H1 (cell line): ENCODE data around the gene ROR1. TPM values are rescaled to one million over a fixed set of nuclear protein-coding genes. Genes with fewer than 3 reads are reported as not detected.

ENCODE experiments used
- CTCF ChIA-PET: fragments of 300-600 bp; sonication (Branson Sonifier 250); formaldehyde crosslinking; loops from one replicate; lab custom pipeline; 2021; ENCODE audit not compliant: partially characterized antibody; lab: Charles Lee
- POLR2A ChIA-PET: fragments of 300-600 bp; sonication (Branson Sonifier 250); formaldehyde crosslinking; loops from one replicate; lab custom pipeline; 2021; ENCODE audit warnings: inconsistent platforms; ENCODE audit not compliant: partially characterized antibody; lab: Charles Lee
- DNase-seq, 2 experiments: peaks; one replicate each; pipeline versions ENCODE4 v3.0.0 to v3.0.0-alpha.2; 2010 to 2022; ENCODE audit warnings: low spot score in 2 of 2, low read depth in 1 of 2, mixed read lengths in 1 of 2
- FAIRE-seq: peaks from 2 replicates; lab custom pipeline; 2011; peaks lifted over from hg19 to GRCh38; lab: Jason Lieb, UNC
- H2AFZ ChIP-seq: 2 replicates; pipeline ENCODE4 v1.8.1; 2012; ENCODE audit warnings: low read length, inconsistent platforms
- H2AK5ac ChIP-seq: 2 replicates; pipeline ENCODE4 v1.6.1; 2013; ENCODE audit warnings: low read depth, low read length
- H2BK120ac ChIP-seq: replicated peaks from 2 replicates; pipeline ENCODE3; 2013; ENCODE audit warnings: low read depth, low read length, inconsistent platforms
- H2BK12ac ChIP-seq: 2 replicates; pipeline ENCODE4 v1.6.1; 2013; ENCODE audit warnings: low read depth, low read length
- H2BK15ac ChIP-seq: 2 replicates; pipeline ENCODE4 v1.6.1; 2013; ENCODE audit warnings: low read length
- H2BK20ac ChIP-seq: 2 replicates; pipeline ENCODE4 v1.6.1; 2013; ENCODE audit warnings: low read length
- H2BK5ac ChIP-seq: 2 replicates; pipeline ENCODE4 v1.6.1; 2013; ENCODE audit warnings: low read depth, low read length
- H3K14ac ChIP-seq: 2 replicates; pipeline ENCODE4 v1.6.1; 2013; ENCODE audit warnings: inconsistent platforms; ENCODE audit not compliant: insufficient read length
- H3K18ac ChIP-seq: 2 replicates; pipeline ENCODE4 v1.6.1; 2013; ENCODE audit warnings: low read length; ENCODE audit errors: extremely low read depth
- H3K23ac ChIP-seq: 2 replicates; pipeline ENCODE4 v1.6.1; 2013; ENCODE audit warnings: inconsistent platforms; ENCODE audit not compliant: insufficient read length
- H3K23me2 ChIP-seq: 2 replicates; pipeline ENCODE4 v1.6.1; 2013; ENCODE audit warnings: low read depth, low read length
- H3K27ac ChIP-seq: 2 replicates; pipeline ENCODE4 v1.6.1; 2011; ENCODE audit warnings: low read depth, low read length, inconsistent platforms
- H3K27me3 ChIP-seq, 4 experiments: replicated peaks in 1 of 4; 1 replicate in 1 of 4; 2 replicates in 3 of 4; pipeline versions ENCODE4 v1.6.1 to v1.8.1; 2011 to 2013; ENCODE audit warnings: low read length in 3 of 4, mild to moderate bottlenecking in 3 of 4, inconsistent platforms in 2 of 4, mixed read lengths in 2 of 4, moderate library complexity in 1 of 4; ENCODE audit not compliant: control insufficient read depth in 3 of 4, insufficient read depth in 3 of 4; ENCODE audit errors: extremely low read depth in 1 of 4
- H3K36me3 ChIP-seq, 4 experiments: 2 replicates each; pipeline versions ENCODE4 v1.6.1 to v1.8.1; 2011 to 2013; ENCODE audit warnings: mild to moderate bottlenecking in 4 of 4, low read length in 3 of 4, moderate library complexity in 2 of 4, control low read depth in 1 of 4, inconsistent platforms in 1 of 4; ENCODE audit not compliant: insufficient read depth in 4 of 4, control insufficient read depth in 2 of 4
- H3K4ac ChIP-seq: replicated peaks from 2 replicates; pipeline ENCODE3; 2013; ENCODE audit warnings: low read length, low read depth, mixed read lengths, inconsistent platforms; ENCODE audit not compliant: insufficient read length
- H3K4me1 ChIP-seq, 4 experiments: replicated peaks in 1 of 4; 1 replicate in 1 of 4; 2 replicates in 3 of 4; pipeline versions ENCODE4 v1.6.1 to v1.8.1; 2011 to 2013; ENCODE audit warnings: low read length in 3 of 4, inconsistent platforms in 2 of 4, mixed read lengths in 1 of 4; ENCODE audit not compliant: insufficient read depth in 4 of 4, control insufficient read depth in 3 of 4
- H3K4me2 ChIP-seq, 2 experiments: 2 replicates each; pipeline versions ENCODE4 v1.6.1 to v1.8.1; 2011 to 2013; ENCODE audit warnings: low read depth in 2 of 2, low read length in 2 of 2, control low read depth in 1 of 2, inconsistent platforms in 1 of 2, mild to moderate bottlenecking in 1 of 2; ENCODE audit not compliant: insufficient read depth in 1 of 2
- H3K4me3 ChIP-seq, 4 experiments: fragments of 200-600, 300-600 bp in 1 of 4; sonication (generic), shearing (Covaris generic), sonication (Bioruptor Twin) in 1 of 4; 2 replicates each; pipeline versions ENCODE4 v1.5.1 to v1.8.1; 2011 to 2016; ENCODE audit warnings: low read length in 4 of 4, low read depth in 3 of 4, control low read depth in 2 of 4, inconsistent platforms in 2 of 4, mild to moderate bottlenecking in 2 of 4, mixed read lengths in 1 of 4, moderate library complexity in 1 of 4; ENCODE audit not compliant: insufficient read depth in 2 of 4; ENCODE audit errors: extremely low read depth in 1 of 4
- H3K56ac ChIP-seq: replicated peaks from 2 replicates; pipeline ENCODE3; 2013; ENCODE audit warnings: low read depth, mild to moderate bottlenecking, mixed read lengths, low read length, inconsistent platforms; ENCODE audit not compliant: insufficient read length
- H3K79me1 ChIP-seq: 2 replicates; pipeline ENCODE4 v1.6.1; 2013; ENCODE audit warnings: low read depth, low read length, control low read depth
- H3K79me2 ChIP-seq, 2 experiments: 2 replicates each; pipeline versions ENCODE4 v1.6.1 to v1.8.1; 2012 to 2013; ENCODE audit warnings: low read length in 2 of 2, mild to moderate bottlenecking in 2 of 2, inconsistent platforms in 1 of 2; ENCODE audit not compliant: insufficient read depth in 2 of 2, control insufficient read depth in 1 of 2
- H3K9ac ChIP-seq, 4 experiments: replicated peaks in 1 of 4; 1 replicate in 1 of 4; 2 replicates in 3 of 4; pipeline versions ENCODE4 v1.6.1 to v1.8.1; 2011 to 2013; ENCODE audit warnings: low read depth in 3 of 4, low read length in 3 of 4, control low read depth in 2 of 4, mild to moderate bottlenecking in 2 of 4, moderate library complexity in 2 of 4, inconsistent platforms in 1 of 4; ENCODE audit errors: extremely low read depth in 1 of 4
- H3K9me3 ChIP-seq, 2 experiments: 2 replicates each; pipeline versions ENCODE4 v1.6.1 to v1.8.1; 2012 to 2013; ENCODE audit warnings: mild to moderate bottlenecking in 2 of 2, moderate library complexity in 2 of 2, control low read depth in 1 of 2, inconsistent platforms in 1 of 2, low read depth in 1 of 2, low read length in 1 of 2, mixed read lengths in 1 of 2; ENCODE audit not compliant: insufficient read depth in 2 of 2
- H4K20me1 ChIP-seq, 2 experiments: replicated peaks in 1 of 2; 2 replicates each; pipeline versions ENCODE3 to v1.8.1; 2011 to 2013; ENCODE audit warnings: inconsistent platforms in 2 of 2, low read length in 2 of 2, mild to moderate bottlenecking in 1 of 2; ENCODE audit not compliant: insufficient read depth in 2 of 2, control insufficient read depth in 1 of 2
- H4K5ac ChIP-seq: 2 replicates; pipeline ENCODE4 v1.6.1; 2013; ENCODE audit warnings: low read length, low read depth, mixed read lengths, inconsistent platforms; ENCODE audit not compliant: insufficient read length
- H4K8ac ChIP-seq: 2 replicates; pipeline ENCODE4 v1.8.0; 2013; ENCODE audit warnings: mild to moderate bottlenecking, moderate library complexity, low read length, inconsistent platforms; ENCODE audit not compliant: insufficient read depth; ENCODE audit errors: extremely low read depth
- H4K91ac ChIP-seq: replicated peaks from 2 replicates; pipeline ENCODE3; 2013; ENCODE audit warnings: low read length, mixed read lengths, inconsistent platforms; ENCODE audit not compliant: insufficient read length
- CHD1 ChIP-seq: IDR thresholded peaks from 2 replicates; pipeline ENCODE4 v1.6.1; 2012; ENCODE audit warnings: low read depth, low read length, improper control_type of control experiment
- EZH2 ChIP-seq: fragments of 200-600 bp; sonication (generic); IDR thresholded peaks from 2 replicates; pipeline ENCODE4 v1.7.1; 2012; ENCODE audit warnings: low read depth, mild to moderate bottlenecking, moderate library complexity, low read length, inconsistent platforms; ENCODE audit not compliant: severe bottlenecking
- GABPA ChIP-seq: IDR thresholded peaks from 2 replicates; pipeline ENCODE4 v1.6.1; 2011; ENCODE audit warnings: mild to moderate bottlenecking, low read length, moderate library complexity, borderline replicate concordance; ENCODE audit not compliant: insufficient read depth
- JUN ChIP-seq: IDR thresholded peaks from 2 replicates; pipeline ENCODE4 v1.6.1; 2011; ENCODE audit warnings: low read depth, mild to moderate bottlenecking, improper control_type of control experiment, low read length
- MAFK ChIP-seq: IDR thresholded peaks from 2 replicates; pipeline ENCODE4 v1.6.1; 2012; ENCODE audit warnings: low read depth, mild to moderate bottlenecking, improper control_type of control experiment, low read length
- POLR2AphosphoS5 ChIP-seq: IDR thresholded peaks from 2 replicates; pipeline ENCODE4 v1.6.1; 2011; ENCODE audit warnings: low read depth, low read length
- RFX5 ChIP-seq: IDR thresholded peaks from 2 replicates; pipeline ENCODE4 v1.6.1; 2011; ENCODE audit warnings: low read depth, low read length, improper control_type of control experiment, borderline replicate concordance
- SAP30 ChIP-seq: fragments of 300-600 bp; sonication (generic); IDR thresholded peaks from 2 replicates; pipeline ENCODE4 v1.7.1; 2012; ENCODE audit warnings: low read length, moderate library complexity, mild to moderate bottlenecking, inconsistent platforms; ENCODE audit not compliant: insufficient read depth, insufficient replicate concordance
- SP1 ChIP-seq: IDR thresholded peaks from 2 replicates; pipeline ENCODE4 v1.6.1; 2011; ENCODE audit warnings: low read depth, low read length
- SP2 ChIP-seq: IDR thresholded peaks from 2 replicates; pipeline ENCODE4 v1.6.1; 2012; ENCODE audit warnings: mild to moderate bottlenecking, low read length, inconsistent platforms
- SUZ12 ChIP-seq: fragments of 200-600 bp; sonication (generic); IDR thresholded peaks from 2 replicates; pipeline ENCODE4 v1.6.1; 2012; ENCODE audit warnings: mild to moderate bottlenecking, inconsistent platforms, low read length, moderate library complexity, mixed read lengths
- polyA plus RNA-seq, 7 experiments: library from polyadenylated mRNA; depleted of rRNA in 3 of 7; stranded (reverse) in 5 of 7; unstranded in 2 of 7; fragments of >200 nt in 5 of 7; fragments of 200-250 nt in 2 of 7; gene quantifications; 1 replicate in 5 of 7; 2 replicates in 1 of 7; 4 replicates in 1 of 7; pipeline versions ENCODE4 v1.2.1 to v1.2.3, GENCODE V29; 2011 to 2013; ENCODE audit warnings: missing spikeins in 2 of 7, mixed read lengths in 2 of 7
- total RNA-seq: library from RNA; stranded (reverse); fragmentation: NEBNext Ultra II Directional; extraction: Animal tissue kit (Norgen Biotek cat#: 25700); gene quantifications from 2 replicates; pipeline ENCODE4 v1.2.1, GENCODE V29; 2021

The ROR1 gene
- total and polyA plus RNA-seq, 2 of the 8 experiments (the other 6 are each of a cell fraction or from before 2014, with no cell fraction given) = 33.6 to 73.6 TPM

GRCh38 chr1:64175639-64176038 lies 401.8 kb downstream of the ROR1 start:
- Histone ChIP-seq H2BK20ac (no peak overlapping the region), H2AK5ac (no peak overlapping the region), H4K8ac (no peak overlapping the region), H4K20me1 (no peaks in the 10 kb centered on the region), H3K23me2 (no peaks in the 10 kb centered on the region), H3K23ac (no peak overlapping the region), H3K9me3 (no peaks in the 10 kb centered on the region), H3K36me3 (peaks cover 5 to 25% (median 18%) of the 10 kb centered on the region in 4 experiments; a peak in 7 of 8 replicates), H3K9ac (no peak overlapping the region), H3K56ac (no peak overlapping the region), H3K4me1 (peaks cover 0 to 3% (median 0%) of the 10 kb centered on the region in 4 experiments; a peak in 2 of 7 replicates), H2BK12ac (no peak overlapping the region), H3K79me2 (no peaks in the 10 kb centered on the region), H2AFZ (no peak overlapping the region), H3K4me2 (no peak overlapping the region), H4K5ac (no peak overlapping the region), H2BK5ac (no peak overlapping the region), H3K79me1 (no peaks in the 10 kb centered on the region), H3K4me3 (no peak overlapping the region), H3K14ac (no peak overlapping the region), H2BK120ac (no peak overlapping the region), H3K27me3 (no peaks in the 10 kb centered on the region), H3K18ac (no peak overlapping the region), H3K4ac (no peak overlapping the region), H3K27ac (no peak overlapping the region), H4K91ac (no peak overlapping the region), H2BK15ac (no peak overlapping the region)
- no peak for TF ChIP-seq RFX5
- TF ChIP-seq CHD1 = no peak
- no peak for TF ChIP-seq POLR2AphosphoS5
- TF ChIP-seq EZH2 = no peak
- TF ChIP-seq JUN = no peak
- TF ChIP-seq SP2 = no peak
- no peak for TF ChIP-seq SP1
- TF ChIP-seq GABPA = no peak
- TF ChIP-seq SAP30 = no peak
- TF ChIP-seq MAFK = no peak
- no peak for TF ChIP-seq SUZ12
- CTCF ChIA-PET = interaction anchor here (0.9 kb wide), 1 partner anchor 483 kb away, joined by 3 read pairs; no protein-coding TSS in a partner anchor
- POLR2A ChIA-PET = no interaction called here
- DNase-seq (no peak), FAIRE-seq (no peak)
